A673 (cell line): ENCODE measurements around the gene HOXA4. TPM values are rescaled to one million over a fixed set of nuclear protein-coding genes. Genes with fewer than 3 reads are reported as not detected.

Experiments used
- BruUV-seq: library from RNA; stranded (reverse); fragments of 400-500 nt; replicated peaks from 2 replicates; lab custom pipeline; 2021; lab: Mats Ljungman, UMichigan
- CTCF ChIA-PET: fragments of 300-600 bp; sonication (Branson Sonifier 250); formaldehyde crosslinking; loops from one replicate; lab custom pipeline; 2022; ENCODE audit warnings: antibody characterized with exemption; lab: Charles Lee
- POLR2A ChIA-PET: fragments of 300-600 bp; sonication (Branson Sonifier 250); formaldehyde crosslinking; loops from one replicate; lab custom pipeline; 2022; ENCODE audit warnings: antibody characterized with exemption; ENCODE audit not compliant: low non-redundant PET; lab: Charles Lee
- DNase-seq: peaks from one replicate; pipeline ENCODE4 v3.0.0-alpha.2; 2015; ENCODE audit warnings: low spot score
- H3K27ac ChIP-seq: fragments of 200-600 bp; sonication (generic); 2 replicates; pipeline ENCODE4 v1.5.1; 2016; ENCODE audit warnings: mixed run types, low read depth, mild to moderate bottlenecking, mixed read lengths, antibody characterized with exemption, low read length; ENCODE audit not compliant: poor library complexity, severe bottlenecking
- H3K27me3 ChIP-seq: fragments of 200-600 bp; sonication (generic); replicated peaks from 2 replicates; pipeline ENCODE4 v1.6.1; 2017; ENCODE audit warnings: mixed run types, low read depth, mild to moderate bottlenecking, mixed read lengths, antibody characterized with exemption, low read length; ENCODE audit not compliant: insufficient read depth, poor library complexity
- H3K36me3 ChIP-seq: fragments of 200-600 bp; sonication (generic); 2 replicates; pipeline ENCODE4 v1.6.1; 2016; ENCODE audit warnings: mixed run types, mild to moderate bottlenecking, mixed read lengths, antibody characterized with exemption, low read length; ENCODE audit not compliant: insufficient read depth, poor library complexity, severe bottlenecking
- H3K4me1 ChIP-seq: fragments of 200-600 bp; sonication (generic); 2 replicates; pipeline ENCODE4 v1.6.1; 2017; ENCODE audit warnings: mixed run types, mild to moderate bottlenecking, mixed read lengths, antibody characterized with exemption, low read length; ENCODE audit not compliant: insufficient read depth, poor library complexity, severe bottlenecking
- H3K4me3 ChIP-seq: fragments of 200-600 bp; sonication (generic); 2 replicates; pipeline ENCODE4 v1.5.1; 2016; ENCODE audit warnings: low read depth, mixed run types, mild to moderate bottlenecking, mixed read lengths, low read length; ENCODE audit not compliant: poor library complexity, severe bottlenecking
- H3K9me3 ChIP-seq: fragments of 200-600 bp; sonication (generic); 2 replicates; pipeline ENCODE4 v1.6.1; 2016; ENCODE audit warnings: mixed run types, low read depth, mild to moderate bottlenecking, mixed read lengths, antibody characterized with exemption, low read length; ENCODE audit not compliant: poor library complexity, severe bottlenecking
- EZH2 ChIP-seq: fragments of 200-600 bp; sonication (generic); IDR thresholded peaks from 2 replicates; pipeline ENCODE4 v1.6.1; 2017; ENCODE audit warnings: borderline replicate concordance, low read depth, mild to moderate bottlenecking, mixed read lengths, antibody characterized with exemption, low read length; ENCODE audit not compliant: poor library complexity, severe bottlenecking
- intact Hi-C: fragments of 100-400 bp; cut with micrococcal nuclease; formaldehyde crosslinking; loops from one replicate; pipeline ENCODE4 v1.10.0; 2022; ENCODE audit not compliant: unreplicated experiment
- total RNA-seq: library from RNA; stranded (reverse); gene quantifications from 2 replicates; pipeline ENCODE4 v1.2.3, GENCODE V29; 2021
- TF ChIP-seq, protein P1 (sequence below): fragments of 300-800, 200-600 bp; sonication (generic); conservative IDR thresholded peaks from 2 replicates; pipeline ENCODE4 v1.5.1; 2017; ENCODE audit warnings: low read depth, mild to moderate bottlenecking, antibody characterized with exemption, low read length, moderate library complexity, mixed read lengths

The HOXA4 gene
- total RNA-seq, 1 experiment from 2014 or later: not detected

DNA sequence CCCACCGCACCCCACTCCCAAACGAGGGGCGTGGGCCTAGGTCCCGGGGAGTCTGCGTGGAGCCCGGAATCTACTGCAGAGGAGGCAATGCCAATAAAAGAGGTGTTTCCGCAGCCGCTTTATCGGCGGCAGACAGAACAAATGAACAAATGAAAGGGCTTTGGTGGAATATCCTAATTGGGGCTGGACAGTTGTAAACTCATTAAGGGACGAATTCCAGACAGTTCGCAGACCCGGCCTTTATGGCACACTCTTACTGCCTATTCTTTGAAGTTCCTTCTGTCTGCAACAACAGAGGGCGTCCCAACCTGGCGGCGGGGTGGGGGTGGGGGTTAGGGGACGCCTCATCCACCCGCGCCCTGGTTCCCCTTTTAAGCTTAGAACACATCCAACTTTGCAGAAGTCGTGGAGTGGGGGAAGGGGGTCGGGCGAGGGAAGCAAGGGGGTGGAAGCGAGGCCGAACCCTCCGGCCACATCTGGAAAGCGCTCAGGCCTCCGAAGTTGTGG is 30.7 kb upstream of the HOXA4 start:
- no peaks in the 10 kb centered on the region for H3K4me1 ChIP-seq
- no peak for DNase-seq
- peak overlapping the region; percentile 50 for H3K4me3 ChIP-seq
- intact Hi-C loops: loop anchor here (2.0 to 10.0 kb wide), 3 partner anchors 478 to 1266 kb away; no protein-coding TSS in a partner anchor
- TF ChIP-seq EZH2: no peak
- TF ChIP-seq, protein P1, sequence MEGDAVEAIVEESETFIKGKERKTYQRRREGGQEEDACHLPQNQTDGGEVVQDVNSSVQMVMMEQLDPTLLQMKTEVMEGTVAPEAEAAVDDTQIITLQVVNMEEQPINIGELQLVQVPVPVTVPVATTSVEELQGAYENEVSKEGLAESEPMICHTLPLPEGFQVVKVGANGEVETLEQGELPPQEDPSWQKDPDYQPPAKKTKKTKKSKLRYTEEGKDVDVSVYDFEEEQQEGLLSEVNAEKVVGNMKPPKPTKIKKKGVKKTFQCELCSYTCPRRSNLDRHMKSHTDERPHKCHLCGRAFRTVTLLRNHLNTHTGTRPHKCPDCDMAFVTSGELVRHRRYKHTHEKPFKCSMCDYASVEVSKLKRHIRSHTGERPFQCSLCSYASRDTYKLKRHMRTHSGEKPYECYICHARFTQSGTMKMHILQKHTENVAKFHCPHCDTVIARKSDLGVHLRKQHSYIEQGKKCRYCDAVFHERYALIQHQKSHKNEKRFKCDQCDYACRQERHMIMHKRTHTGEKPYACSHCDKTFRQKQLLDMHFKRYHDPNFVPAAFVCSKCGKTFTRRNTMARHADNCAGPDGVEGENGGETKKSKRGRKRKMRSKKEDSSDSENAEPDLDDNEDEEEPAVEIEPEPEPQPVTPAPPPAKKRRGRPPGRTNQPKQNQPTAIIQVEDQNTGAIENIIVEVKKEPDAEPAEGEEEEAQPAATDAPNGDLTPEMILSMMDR: no peak
- no peaks in the 10 kb centered on the region for H3K9me3 ChIP-seq
- ChIA-PET CTCF (interaction anchor here (0.6 to 1.7 kb wide), 10 partner anchors 11 to 793 kb away, joined by 3 to 14 read pairs (median 5); partner anchors contain the start of gene HOXA5), POLR2A (no interaction called here)
- H3K36me3 ChIP-seq: no peaks in the 10 kb centered on the region
- H3K27me3 ChIP-seq: peaks cover 61% of the 10 kb centered on the region
- H3K27ac ChIP-seq: no peak overlapping the region
- BruUV-seq: no TSS peak

DNA sequence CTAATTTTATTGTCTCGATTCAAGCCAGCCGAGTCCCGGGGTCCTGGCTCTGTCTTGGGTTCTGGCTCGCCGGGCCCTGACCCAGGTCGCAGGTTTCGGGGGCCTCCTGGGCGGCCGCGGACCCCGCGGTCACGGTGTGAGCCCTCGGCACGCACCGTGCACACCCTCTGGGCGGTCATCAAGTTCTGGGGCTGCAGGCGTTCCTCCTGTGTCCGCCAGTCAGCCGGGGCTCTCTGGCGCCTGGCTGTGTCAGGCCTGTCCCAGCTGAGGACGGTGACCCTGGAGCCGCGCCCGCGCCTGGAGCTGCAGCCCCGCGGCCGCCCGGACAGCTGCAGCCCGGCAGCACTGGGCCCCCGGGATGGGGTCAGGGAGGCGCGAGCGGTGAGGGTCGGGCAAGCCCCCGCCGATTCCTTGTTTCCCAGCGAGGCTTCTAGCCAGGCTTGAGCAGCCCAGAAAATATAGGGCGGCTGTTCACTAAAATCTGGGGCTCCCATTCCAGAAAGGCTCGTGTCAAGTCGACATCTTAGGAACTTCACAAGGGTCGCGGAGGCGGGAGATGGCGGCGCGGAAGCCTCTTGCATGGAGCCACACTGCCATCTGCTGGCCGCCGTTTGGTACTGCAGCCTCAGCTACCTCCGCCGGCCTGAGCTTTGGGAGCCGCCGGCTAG is 30.1 kb upstream of the HOXA4 start:
- intact Hi-C loops: loop anchor here (2.0 to 10.0 kb wide), 3 partner anchors 478 to 1266 kb away; no protein-coding TSS in a partner anchor
- CTCF ChIA-PET: interaction anchor here (0.6 to 1.7 kb wide), 10 partner anchors 10 to 792 kb away, joined by 3 to 14 read pairs (median 5); partner anchors contain the start of gene HOXA5

DNA sequence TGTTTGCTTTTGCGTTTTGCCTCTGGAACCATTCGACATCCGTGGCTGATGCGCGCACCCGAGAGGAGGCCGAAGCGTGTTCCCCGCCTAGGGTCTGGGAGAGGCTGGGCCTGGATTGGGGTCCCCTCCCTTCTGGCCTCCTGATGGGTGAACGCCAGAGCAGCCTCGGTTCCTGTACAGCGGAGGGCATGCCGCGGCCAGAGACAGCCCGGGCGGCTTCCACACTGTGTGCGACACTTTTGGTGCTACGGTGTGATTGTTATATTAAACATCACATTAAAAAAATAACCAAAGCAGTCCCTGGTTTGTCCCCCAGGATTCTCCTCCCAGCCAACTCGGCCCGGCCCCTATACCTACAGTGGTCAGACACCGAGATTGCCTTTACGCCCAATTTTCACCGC is 29.6 kb upstream of the HOXA4 start:
- BruUV-seq: no TSS peak
- intact Hi-C loops: loop anchor here (2.0 to 10.0 kb wide), 3 partner anchors 477 to 1265 kb away; no protein-coding TSS in a partner anchor
- Histone ChIP-seq H3K9me3 (no peaks in the 10 kb centered on the region), H3K27me3 (peaks cover 61% of the 10 kb centered on the region), H3K36me3 (no peaks in the 10 kb centered on the region), H3K27ac (no peak overlapping the region), H3K4me3 (peak overlapping the region; percentile 50), H3K4me1 (peaks cover 7% of the 10 kb centered on the region)
- DNase-seq: no peak
- POLR2A ChIA-PET: no interaction called here
- CTCF ChIA-PET: interaction anchor here (1.7 kb wide), 1 partner anchor 478 kb away, joined by 9 read pairs; no protein-coding TSS in a partner anchor
- TF ChIP-seq, protein P1: no peak
- no peak for TF ChIP-seq EZH2

More for the DNA sequence above, 30.1 kb upstream of the HOXA4 start:
- POLR2A ChIA-PET: no interaction called here
- no peak for TF ChIP-seq EZH2
- TF ChIP-seq, protein P1: peak; percentile 96
- Histone ChIP-seq H3K27ac (no peak overlapping the region), H3K4me3 (peak overlapping the region; percentile 50), H3K36me3 (no peaks in the 10 kb centered on the region), H3K27me3 (peaks cover 61% of the 10 kb centered on the region), H3K9me3 (no peaks in the 10 kb centered on the region), H3K4me1 (peaks cover 4% of the 10 kb centered on the region)
- no TSS peak for BruUV-seq
- DNase-seq: peak; percentile 87
